Esophagus squamous epithelium (tissue), 4 donors: ENCODE measurements around the gene C6orf136.

ENCODE experiments used
- POLR2A ChIP-seq, 4 donors: fragments of 450-650 bp; IDR thresholded peaks; one replicate each; pipeline ENCODE4 v1.6.1; 2017; ENCODE audit warnings: antibody characterized with exemption in 4 of 4, mild to moderate bottlenecking in 4 of 4, moderate library complexity in 3 of 4
- TF ChIP-seq, protein P1 (sequence below), 6 experiments: fragments of 450-650 bp in 4 of 6; fragments of 200-600 bp in 2 of 6; sonication (generic) in 2 of 6; IDR thresholded peaks; one replicate each; pipeline ENCODE4 v1.5.1; 2016 to 2019; ENCODE audit warnings: antibody characterized with exemption in 6 of 6, mild to moderate bottlenecking in 4 of 6, moderate library complexity in 4 of 6

DNA sequence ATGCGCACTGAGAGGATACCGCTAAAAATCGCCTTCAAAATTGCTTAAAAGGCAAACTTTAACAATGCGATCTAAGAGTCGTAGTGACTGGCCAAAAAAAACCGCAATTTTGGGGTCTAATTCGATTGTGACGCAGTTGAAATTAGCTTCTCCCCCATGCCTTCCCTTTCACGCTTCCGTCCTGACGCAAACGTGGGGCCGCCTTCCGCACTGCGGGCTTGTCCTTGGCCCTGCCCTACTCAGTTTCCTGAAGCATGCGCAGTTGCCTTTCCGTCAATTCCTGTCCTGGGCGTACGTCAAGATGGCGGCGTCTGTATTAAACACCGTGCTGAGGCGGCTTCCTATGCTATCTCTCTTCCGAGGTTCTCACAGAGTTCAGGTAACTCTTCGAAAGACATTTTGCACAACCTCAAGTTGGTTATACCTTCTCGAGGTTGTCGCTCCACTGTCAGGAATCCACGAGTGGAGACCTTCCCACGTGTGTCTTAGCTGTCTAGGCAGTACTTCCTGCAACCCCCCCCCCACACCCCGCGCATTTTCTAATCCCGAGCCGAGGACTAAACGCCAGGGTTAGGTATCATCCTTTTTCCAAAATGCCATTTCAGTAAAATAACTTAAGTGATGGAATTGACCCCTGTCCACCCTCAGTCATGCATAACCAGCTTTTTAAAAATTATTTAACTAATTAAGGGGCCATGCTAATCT is 29.2 kb upstream of the C6orf136 start, which contains the start of gene MRPS18B:
- TF ChIP-seq, protein P1, sequence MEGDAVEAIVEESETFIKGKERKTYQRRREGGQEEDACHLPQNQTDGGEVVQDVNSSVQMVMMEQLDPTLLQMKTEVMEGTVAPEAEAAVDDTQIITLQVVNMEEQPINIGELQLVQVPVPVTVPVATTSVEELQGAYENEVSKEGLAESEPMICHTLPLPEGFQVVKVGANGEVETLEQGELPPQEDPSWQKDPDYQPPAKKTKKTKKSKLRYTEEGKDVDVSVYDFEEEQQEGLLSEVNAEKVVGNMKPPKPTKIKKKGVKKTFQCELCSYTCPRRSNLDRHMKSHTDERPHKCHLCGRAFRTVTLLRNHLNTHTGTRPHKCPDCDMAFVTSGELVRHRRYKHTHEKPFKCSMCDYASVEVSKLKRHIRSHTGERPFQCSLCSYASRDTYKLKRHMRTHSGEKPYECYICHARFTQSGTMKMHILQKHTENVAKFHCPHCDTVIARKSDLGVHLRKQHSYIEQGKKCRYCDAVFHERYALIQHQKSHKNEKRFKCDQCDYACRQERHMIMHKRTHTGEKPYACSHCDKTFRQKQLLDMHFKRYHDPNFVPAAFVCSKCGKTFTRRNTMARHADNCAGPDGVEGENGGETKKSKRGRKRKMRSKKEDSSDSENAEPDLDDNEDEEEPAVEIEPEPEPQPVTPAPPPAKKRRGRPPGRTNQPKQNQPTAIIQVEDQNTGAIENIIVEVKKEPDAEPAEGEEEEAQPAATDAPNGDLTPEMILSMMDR (IDR thresholded peaks at IDR 0.05): no peak
- TF ChIP-seq POLR2A (IDR thresholded peaks at IDR 0.05): peak in 2 of 4 donors; percentile 65 to 80
